ENCODE measurements around the gene SEC31A.

DNA sequence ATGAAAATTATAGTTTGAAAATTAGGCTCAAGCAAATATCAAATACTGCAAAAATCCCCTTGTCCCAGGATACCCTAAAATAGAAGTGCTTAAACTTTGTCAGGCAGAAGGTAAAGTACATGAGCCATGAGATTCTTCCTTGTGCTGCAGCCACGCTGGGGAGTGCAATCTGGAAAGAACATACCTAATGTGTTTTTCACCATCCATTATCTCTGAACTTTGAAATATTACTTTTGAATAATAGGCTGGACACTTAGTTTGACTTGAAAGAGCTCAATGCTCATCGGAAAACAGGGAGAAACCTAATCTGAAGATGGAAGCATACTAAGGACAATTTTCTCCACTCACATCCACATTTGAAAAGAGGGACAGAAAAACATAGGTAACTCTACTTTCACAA, 28.4 kb upstream of the SEC31A start:
- TF ChIP-seq GATA3 (IDR thresholded peaks at IDR 0.05; ENCODE audit: low read depth, low read length), result no peak
- TF ChIP-seq GATA2 (IDR thresholded peaks at IDR 0.05; ENCODE audit: low read depth, low read length), result no peak
